MM.1S (cell line): Measurements from ENCODE around the gene RBBP6.

Experiments
- CTCF ChIP-seq: fragments of 300-600 bp; sonication (generic); IDR thresholded peaks from 2 replicates; pipeline ENCODE4 v1.5.1; 2016; ENCODE audit warnings: antibody characterized with exemption, low read length, mixed read lengths
- EZH2 ChIP-seq: fragments of 300-600 bp; sonication (generic); optimal IDR thresholded peaks from 2 replicates; pipeline ENCODE3; 2017; ENCODE audit warnings: low read depth, mild to moderate bottlenecking, antibody characterized with exemption, low read length, mixed read lengths

DNA sequence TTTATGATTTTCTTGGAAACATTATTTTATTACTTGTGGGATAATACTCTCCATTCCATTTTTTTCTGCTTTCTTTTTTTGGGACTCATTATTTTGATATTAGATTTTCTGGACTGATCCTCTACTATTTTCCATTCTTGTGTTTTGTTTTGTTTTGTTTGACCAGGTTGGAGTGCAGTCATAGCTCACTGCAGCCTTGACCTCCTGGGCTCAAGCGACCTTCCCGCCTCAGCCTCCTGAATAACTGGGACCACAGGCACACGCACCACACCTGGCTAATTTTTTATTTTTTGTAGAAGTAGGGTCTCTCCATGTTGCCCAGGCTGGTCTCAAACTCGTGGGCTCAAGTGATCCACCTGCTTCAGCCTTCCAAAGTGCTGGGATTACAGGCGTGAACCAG, 44.1 kb downstream of the RBBP6 start:
- no peak for TF ChIP-seq CTCF
- no peak for TF ChIP-seq EZH2
